ENCODE data around the gene ACTN4.

ACTN4 gene

GRCh38 chr19:38725469-38726283 is 78.2 kb downstream of the ACTN4 start:
- DNase-seq (ENCODE audit: low spot score), result no peak

- DNase-seq (ENCODE audit: low spot score), result no peak
Observed at GRCh38 chr19:38726284-38726673, 78.8 kb downstream of the ACTN4 start.

GRCh38 chr19:38726761-38727301 is 79.4 kb downstream of the ACTN4 start:
- DNase-seq (ENCODE audit: low spot score), result no peak

- DNase-seq (ENCODE audit: low spot score), result no peak
Observed at GRCh38 chr19:38727306-38727867, 79.9 kb downstream of the ACTN4 start.

GRCh38 chr19:38727868-38728660 is 80.6 kb downstream of the ACTN4 start:
- DNase-seq (ENCODE audit: low spot score), result no peak

GRCh38 chr19:38728752-38729541 is 81.5 kb downstream of the ACTN4 start:
- DNase-seq (ENCODE audit: low spot score), result no peak

GRCh38 chr19:38729653-38730469 is 82.4 kb downstream of the ACTN4 start:
- DNase-seq (ENCODE audit: low spot score), result no peak

- no peak for DNase-seq (ENCODE audit: low spot score)
Observed at GRCh38 chr19:38730470-38730730, 83.0 kb downstream of the ACTN4 start.

GRCh38 chr19:38730731-38731589 is 83.5 kb downstream of the ACTN4 start:
- DNase-seq (ENCODE audit: low spot score), result no peak

GRCh38 chr19:38731654-38732301 is 84.3 kb downstream of the ACTN4 start:
- DNase-seq (ENCODE audit: low spot score), result no peak

GRCh38 chr19:38733241-38733492 is 85.7 kb downstream of the ACTN4 start:
- DNase-seq (ENCODE audit: low spot score), result no peak

GRCh38 chr19:38733493-38734175 is 86.2 kb downstream of the ACTN4 start:
- DNase-seq (ENCODE audit: low spot score), result no peak

GRCh38 chr19:38734176-38734425 is 86.7 kb downstream of the ACTN4 start:
- DNase-seq (ENCODE audit: low spot score), result no peak

- no peak for DNase-seq (ENCODE audit: low spot score)
Observed at GRCh38 chr19:38734426-38735256, 87.2 kb downstream of the ACTN4 start.

- DNase-seq (ENCODE audit: low spot score), result no peak
Observed at GRCh38 chr19:38735257-38735686, 87.8 kb downstream of the ACTN4 start.

- DNase-seq (ENCODE audit: low spot score), result no peak
Observed at GRCh38 chr19:38736036-38736412, 88.6 kb downstream of the ACTN4 start.

- no peak for DNase-seq (ENCODE audit: low spot score)
Observed at GRCh38 chr19:38736413-38737280, 89.2 kb downstream of the ACTN4 start.
